Hematopoietic multipotent progenitor cell treated with erythropoietin and hydrocortisone succinate and interleukin-3 and kit ligand, for 17 days (in vitro differentiated cells): ENCODE data around the gene ARHGAP24.
"Not testable (repeated sequence)": the region's sequence is repeated elsewhere in the genome, so short reads cannot be mapped to it uniquely, and the experiment has no call there.

Source experiments
- DNase-seq: peaks from one replicate; pipeline ENCODE4 v3.0.0-alpha.2; 2015; ENCODE audit warnings: low spot score

ARHGAP24 gene

DNA sequence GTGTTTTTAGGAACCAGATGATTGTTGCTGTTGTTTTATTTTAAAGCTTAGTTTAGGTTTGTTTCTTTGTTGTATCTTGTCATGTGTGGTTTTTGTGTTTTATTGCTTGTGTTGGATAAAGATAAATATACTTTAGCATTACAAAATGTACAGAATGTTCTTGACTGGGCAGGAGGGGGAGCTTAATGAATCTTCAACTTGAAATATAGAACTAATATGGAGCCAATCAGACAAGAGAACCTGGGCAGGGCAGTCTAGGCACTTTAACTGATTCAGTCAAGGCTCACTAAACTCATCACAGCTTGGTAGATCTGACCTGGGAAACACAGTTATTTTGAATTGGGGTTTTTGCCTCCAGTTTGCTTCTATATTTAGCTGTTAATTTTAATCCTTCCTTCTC is 304.2 kb downstream of the ARHGAP24 start:
- DNase-seq: no peak

DNA sequence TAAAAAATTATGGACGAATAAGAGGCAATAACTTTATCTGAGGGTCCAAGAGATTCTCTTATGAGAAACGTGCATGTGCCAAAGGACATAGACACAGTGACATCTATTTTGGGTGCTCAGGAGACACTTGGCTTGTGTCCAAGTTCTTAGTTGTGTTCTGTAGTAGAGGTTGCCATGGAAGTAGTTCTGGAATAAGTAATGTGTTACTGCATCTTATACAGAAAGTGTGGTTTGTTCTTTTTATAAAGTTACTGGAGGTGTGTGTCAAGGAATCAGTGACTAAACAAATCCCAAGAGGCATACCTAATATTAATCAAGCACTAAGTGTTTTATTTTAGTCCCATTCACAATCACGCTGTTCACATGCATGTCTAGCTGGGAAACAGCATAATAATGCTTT is 305.7 kb downstream of the ARHGAP24 start:
- no peak for DNase-seq

DNA sequence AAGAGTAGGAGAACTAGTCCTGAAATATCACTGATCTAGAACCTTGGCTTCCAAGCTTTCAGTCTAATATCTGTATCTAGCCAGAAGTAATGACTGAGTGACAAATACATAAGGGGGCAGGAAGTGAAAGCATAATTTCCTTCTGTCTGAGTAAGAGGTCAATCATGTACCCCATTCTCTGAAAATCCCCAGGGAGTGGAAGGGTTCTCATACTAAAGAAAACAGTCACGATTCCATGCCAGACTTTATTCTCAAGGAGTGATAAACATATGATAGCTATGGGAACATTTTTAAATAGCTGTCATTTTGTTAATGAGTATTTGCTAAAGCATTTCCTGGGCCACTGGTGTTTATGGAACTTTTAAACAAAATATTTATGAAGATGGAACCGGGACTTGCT is 308.5 kb downstream of the ARHGAP24 start:
- DNase-seq: no peak

DNA sequence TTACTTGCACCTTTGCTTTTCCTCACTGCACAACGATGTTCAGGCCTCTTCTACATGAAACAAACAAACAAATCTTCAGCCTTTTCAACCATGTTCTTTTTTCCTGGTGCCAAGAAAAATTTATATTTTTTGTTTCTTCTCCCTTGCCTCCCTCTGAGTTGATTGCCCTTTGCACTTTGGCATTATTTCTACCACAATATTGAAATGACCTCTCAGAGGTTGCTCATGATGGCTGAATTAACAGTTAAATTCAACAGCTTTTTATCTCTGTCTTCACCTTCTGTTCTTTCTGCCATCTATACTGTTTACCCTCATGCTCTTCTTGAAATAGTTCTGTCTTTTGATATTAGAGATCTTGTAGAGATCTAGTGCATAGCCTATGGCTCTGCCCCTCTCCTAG is 308.9 kb downstream of the ARHGAP24 start:
- DNase-seq: no peak

DNA sequence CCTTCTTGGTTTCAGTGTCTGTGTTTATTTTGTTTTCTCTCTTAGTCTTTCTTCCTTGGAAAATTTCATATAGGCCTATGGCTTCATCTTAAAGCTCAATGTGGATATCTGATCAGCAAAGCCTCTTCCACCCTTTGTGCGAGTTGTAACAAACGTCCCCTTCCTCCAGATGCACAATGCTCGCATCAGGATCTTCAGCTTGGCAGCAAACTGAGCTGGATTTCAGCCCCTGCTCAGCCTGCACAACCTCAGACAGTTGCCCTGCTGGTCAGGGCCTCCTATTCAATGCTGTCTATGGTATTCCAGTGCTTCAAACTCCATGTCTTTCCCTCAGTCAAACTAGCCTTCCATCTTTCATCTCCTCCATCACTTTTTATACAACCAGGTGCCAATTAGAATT is 309.4 kb downstream of the ARHGAP24 start:
- DNase-seq: no peak

DNA sequence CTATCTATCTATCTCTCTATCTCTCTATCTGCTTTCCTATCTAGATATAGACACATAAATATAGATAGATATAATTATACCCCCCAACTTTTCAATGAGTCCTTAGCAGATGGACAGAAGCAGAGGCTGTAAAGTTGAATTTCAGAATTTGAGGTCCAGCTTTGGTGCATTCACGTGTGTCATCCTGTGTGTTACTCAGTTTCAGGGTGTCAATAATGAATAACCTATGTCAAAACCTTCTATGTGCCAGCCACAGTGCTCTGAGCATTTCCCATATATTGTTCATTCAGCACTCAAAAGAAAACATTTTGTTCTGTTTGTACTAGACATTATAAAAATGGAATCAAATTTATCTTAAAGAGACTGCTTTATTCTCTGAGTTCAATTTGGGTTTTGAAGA is 310.0 kb downstream of the ARHGAP24 start:
- no peak for DNase-seq

DNA sequence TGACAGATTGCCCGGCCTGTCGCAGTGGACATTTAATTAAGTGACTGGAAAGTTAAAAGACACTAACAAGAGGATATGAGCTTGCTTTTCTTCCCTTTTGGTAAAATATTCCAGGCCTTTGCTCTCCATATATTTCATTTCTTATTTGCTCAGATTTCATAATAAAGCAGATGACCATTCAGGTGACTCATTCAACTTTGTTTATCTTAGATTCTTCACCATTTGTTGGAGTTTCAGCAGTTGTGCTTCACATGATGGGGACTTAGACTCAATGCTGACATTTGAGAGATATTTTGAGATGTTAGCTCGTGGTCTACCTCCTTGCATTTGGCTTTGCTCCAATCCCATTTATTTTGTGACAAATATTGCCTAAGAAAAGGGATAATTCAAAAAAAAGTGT is 312.2 kb downstream of the ARHGAP24 start:
- no peak for DNase-seq

DNA sequence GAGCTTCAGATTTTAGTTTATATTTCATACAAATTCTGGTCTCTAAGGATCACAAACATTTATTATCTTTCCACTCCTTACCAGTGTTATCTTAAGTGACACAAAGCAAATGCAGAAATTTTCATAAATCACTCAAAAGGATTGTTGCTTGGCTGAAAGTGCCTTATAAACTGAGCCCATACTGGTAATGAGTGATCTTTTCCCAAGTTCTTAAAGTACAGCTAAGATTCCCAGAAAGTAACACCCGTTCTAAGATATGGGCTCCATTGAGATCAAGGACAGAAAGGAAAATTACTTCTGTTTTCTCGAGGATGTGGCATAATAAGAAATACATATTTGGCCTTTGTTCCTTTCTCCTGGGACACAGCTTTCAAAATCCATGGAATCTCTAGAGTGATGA is 313.7 kb downstream of the ARHGAP24 start:
- DNase-seq: no peak

DNA sequence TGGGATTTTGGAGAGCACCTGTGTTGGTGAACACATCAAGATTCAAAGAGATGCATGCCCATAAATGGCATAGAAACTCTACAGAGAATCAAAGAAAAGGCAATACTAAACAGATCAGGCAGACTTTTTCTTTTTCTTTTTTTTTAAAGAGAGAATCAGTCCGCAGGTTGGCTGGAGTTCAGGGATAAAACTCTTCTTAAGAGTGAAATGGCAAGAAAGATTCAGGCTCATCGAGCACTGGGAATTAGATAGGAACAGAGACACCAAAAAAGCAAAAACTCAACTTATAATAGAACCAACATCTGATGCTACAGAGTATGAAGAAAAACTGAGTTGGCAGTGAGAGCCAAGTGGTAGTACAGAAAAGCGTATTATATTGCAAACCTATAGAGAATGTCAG is 314.3 kb downstream of the ARHGAP24 start:
- DNase-seq: no peak

DNA sequence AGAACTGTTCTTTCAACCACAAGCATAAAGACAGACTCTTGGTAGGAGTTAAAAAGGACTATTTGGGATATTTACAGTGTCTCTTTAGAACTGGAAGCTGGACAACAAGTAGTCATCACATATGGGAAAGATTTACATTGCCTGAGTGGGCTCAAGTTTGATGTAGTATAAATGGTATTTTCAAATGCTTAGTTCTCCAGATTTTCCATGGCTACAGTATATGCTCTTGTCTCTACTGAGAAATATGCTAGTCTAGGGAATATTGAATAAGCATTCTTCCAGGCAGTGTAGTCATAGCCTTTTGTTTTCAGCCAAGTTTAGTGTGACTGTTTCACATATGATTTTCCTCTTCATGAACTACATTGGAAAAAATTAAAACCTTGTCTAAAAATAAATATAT is 315.6 kb downstream of the ARHGAP24 start:
- DNase-seq: no peak

DNA sequence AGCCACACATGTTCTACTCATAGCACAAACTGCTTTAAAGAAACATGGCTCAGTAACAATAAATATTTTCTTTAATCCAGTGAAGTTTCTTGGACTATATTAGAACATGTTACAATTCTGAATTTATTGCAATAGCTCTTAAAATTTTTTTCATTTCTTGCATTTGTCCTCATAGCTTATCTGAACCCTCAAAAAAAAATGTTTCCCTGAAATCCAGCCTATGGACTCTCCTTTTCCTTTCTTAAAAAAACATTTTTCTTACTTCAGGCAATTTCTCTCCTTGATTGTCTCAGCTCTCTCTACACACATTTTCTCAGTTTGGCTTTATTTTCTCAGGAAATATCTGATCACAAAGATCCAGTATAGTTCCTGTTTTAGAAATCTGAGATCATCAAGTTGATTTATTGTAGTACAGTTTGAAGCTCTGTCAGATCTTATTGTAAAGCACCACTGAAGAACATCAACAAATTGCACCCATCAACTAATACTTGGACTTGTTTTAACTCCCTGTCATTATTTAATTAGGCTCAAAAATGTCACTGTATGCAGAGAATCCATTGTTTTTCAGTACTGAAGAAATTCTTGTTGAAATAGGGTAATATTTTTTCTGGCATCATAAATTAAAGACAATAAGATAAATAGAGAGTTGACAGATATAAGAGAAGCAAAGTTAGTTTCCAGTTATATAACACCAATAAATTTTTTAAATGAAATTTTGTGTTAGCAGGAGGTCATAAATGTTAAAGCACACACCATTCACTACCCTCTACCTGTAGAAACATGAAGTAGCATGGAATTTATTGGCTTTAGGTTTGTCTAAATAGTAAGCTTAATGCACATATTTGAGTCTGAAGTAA is 317.7 kb downstream of the ARHGAP24 start:
- no peak for DNase-seq

DNA sequence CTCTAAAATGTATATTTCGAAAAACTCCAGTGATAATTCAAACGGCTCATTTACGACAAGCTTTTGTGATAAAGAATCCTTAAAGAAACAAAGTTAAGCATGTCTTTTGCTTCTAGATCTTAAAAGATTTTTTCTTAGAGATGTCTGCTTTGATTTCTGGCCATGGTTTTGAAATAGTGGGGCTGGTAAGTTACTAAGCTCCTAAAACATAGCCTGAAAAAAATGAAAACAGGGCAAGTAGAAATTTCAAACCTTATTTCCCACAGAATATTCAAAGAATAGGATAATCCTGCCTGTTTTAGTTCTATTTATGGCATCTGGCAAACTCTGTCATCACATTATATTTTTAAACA is 318.3 kb downstream of the ARHGAP24 start:
- no peak for DNase-seq

DNA sequence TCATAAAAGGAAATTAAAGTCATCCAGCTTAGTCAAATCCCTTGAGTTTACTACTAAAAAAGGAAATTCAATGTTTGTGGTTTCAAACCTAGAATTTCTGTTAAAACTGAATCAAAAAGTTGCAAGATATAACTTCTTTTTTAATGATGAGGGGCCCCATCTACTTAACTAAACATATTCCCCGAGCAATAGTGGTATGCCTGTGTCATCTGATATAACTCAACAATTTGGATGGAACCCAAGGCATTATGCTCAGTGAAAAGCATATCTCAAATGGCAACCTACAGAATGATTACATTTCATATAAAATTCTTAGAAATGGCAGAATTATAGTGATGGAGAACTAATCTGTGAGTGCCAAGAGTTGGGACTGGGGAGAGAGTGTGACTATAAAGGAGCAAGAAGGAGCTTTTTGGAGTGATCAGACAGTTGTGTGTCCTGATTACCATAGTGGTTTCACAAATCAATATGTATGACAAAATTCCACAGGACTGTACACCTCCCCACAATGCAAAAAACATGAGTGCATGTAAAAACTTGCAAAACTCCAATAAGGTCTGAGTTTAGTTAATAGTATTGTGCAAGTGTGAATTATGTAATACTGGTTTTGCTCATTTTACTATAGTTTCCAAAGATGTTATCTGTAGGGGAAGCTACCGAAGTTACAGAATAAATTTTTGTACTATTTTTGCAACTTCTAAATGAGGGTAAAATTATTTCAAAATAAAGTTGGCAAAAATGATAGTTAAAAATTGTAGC is 323.2 kb downstream of the ARHGAP24 start:
- DNase-seq: no peak

DNA sequence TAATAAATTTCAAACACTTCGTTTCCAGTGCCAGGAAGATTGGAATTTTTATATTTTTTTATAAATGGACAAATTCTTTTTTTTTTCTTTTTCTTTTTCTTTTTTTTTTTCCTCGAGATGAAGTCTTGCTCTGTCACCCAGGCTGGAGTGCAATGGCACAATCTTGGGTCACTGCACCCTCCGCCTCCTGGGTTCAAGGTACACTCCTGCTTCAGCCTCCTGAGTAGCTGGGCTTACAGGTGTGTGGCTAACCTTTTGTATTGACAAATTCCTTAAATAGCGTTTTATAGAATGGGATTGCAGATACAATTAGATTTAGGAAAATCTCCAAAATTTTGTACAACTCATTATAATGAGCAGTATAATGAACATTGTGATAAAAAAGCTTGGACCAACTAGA is 328.9 kb downstream of the ARHGAP24 start:
- DNase-seq: no peak

DNA sequence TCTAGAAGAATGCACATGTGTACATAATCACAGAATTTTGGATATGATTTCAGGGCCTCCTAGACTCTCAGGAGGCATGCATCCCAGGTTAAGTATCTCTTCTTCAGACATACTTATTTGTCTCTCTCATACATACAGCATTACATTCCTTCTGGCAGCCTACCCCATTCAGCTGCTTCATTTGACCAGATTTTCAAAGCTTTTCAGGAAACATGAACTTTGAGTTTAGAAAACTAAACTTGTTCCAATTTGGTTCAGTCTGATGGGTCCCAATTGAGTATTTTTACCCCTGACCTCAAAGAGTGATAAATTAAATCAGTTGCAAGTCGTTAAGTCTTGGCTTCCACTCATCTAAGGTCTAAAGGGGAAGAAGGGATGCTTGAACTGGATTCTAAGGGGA is 330.9 kb downstream of the ARHGAP24 start:
- DNase-seq: no peak

DNA sequence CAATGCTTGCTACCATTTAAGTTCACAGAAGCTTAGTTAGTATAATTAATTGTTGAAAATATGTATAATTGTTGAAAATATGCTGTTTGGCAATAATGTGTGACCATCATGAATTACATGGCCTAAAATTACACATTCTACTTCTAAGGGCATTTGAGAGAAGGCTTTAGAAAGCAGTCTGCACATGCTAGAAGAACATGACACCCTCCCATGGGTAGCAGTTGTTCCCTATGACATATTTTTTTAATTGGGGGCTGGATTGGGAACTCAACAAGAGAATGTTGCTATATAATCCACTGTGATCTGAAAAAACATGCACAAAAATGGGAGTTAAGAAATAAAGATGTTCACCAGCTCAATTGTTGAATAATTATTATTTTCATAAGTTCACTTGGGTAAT is 331.4 kb downstream of the ARHGAP24 start:
- DNase-seq: no peak

DNA sequence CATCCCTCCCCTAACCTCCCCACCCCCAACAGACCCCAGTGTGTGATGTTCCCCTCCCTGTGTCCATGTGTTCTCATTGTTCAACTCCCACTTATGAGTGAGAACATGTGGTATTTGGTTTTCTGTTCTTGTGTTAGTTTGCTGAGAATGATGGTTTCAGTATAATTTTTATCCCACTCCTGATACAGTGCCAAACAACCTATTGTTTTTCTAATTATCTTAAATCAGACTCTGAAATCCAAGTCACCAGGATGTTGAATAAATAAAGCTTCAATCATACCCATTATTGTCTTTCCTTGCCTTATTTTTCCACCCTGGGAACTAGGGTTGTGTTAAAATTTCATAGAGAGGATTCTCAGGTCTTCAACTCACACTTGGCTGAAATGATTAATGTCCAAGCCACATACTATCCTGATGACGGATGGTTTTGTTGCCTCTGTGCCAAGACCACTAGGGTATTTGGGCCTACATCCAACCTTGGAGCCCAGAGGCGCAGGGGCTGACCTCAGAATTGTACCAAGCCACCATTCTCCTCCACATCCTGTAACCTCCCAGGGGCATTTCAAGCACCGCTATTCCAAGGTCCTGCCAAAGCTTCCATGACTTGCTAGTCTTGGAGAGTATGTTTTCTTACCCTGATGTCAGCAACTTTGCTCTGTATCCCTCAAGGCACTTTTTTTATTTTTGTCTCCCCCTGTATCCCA is 332.4 kb downstream of the ARHGAP24 start:
- no peak for DNase-seq

DNA sequence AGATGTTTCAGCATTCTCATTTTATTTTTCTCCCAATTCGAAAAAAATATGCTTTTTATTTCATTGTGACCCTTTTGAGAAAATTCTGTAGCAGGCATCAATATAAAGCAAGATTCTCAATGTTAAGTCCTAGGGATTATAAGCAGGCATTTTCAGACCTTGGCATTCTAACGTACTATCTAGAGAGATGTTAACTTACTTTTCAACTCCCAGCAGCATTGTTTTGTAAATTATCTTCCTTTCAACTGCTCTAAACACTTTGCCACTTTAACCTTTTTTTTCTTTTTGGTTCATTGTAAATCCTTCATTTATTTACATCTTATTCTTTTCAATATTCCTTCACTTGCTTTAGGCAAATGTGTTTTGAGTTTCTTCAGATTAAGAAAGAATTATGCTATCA is 333.2 kb downstream of the ARHGAP24 start:
- DNase-seq: no peak

DNA sequence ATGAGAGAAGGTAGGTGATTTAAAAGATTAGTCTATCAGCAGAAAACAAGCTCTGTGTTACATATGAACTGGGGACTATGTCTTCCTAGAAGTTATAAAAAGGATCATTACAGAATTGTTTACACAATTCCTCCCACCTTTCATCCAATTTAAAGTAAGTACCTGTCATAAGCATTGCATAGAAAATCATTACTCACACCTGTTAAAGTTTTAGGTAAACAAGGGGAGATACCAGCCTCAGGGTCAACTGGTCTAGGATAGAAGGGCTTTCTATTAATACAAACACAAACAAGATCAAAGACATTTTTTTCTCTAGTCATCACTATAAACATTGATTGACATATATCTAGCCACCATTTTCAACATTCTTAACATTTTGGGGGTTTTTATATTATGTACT is 333.9 kb downstream of the ARHGAP24 start:
- DNase-seq: no peak

DNA sequence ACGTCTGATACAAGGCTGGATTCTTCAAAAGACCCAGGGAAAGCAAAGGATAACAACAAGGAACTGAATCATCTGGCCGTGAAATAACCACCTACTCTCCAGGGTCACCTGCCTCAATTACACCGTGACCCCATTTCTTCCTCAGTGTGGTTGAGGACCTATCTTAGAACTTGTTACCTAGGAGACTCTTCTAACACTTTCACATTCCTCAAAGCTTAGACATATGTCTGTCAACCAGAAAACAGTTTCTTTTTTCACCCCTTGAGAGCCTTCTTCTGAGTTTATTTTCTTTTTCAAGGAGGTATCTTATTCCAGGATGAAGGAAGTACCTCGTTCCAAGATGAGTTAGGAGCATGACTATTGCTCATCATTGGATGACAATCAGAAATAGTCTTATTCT is 337.8 kb downstream of the ARHGAP24 start:
- DNase-seq: no peak

DNA sequence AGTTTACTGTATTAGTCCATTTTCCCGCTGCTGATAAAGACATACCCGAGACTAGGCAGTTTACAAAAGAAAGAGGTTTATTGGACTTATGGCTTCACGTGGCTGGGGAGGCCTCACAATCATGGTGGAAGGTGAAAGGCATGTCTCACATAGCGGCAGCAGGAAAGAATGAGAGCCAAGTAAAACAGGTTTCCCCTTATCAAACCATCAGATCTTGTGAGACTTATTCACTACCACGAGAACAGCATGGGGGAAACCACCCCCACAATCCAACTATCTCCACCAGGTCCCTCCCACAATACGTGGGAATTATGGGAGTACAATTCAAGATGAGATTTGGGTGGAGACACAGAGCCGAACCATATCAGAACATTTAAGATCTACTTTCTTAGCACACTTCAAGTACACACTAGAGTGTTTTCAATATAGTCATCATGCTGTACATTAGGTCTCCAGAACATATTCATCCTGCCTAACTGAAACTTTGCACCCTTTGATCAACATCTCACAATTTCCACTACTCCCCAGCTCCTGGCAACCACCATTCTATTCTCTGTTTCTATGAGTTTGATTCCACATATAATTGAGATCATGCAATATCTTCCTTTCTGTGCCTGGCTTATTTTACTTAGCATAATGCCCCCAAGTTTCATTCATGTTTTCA is 341.0 kb downstream of the ARHGAP24 start:
- DNase-seq: no peak

DNA sequence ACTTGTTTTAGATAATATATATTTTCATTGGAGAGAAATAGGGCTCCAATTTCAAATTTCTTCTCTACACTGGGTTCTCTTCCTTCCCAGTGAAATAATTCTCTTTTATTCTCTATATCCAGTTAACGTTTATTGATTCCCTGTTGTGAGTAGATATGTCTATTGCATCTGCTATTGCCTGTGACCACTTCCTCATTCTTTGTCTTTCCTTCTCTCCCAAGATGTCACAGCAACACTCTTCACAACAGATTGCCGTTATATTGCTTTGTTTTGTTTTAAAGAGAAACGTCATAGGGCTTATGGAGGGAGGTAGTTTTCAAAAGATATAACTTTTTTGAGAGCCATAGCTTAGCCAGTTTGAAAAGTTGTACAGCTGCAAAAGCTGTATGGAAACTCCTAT is 343.8 kb downstream of the ARHGAP24 start:
- no peak for DNase-seq

DNA sequence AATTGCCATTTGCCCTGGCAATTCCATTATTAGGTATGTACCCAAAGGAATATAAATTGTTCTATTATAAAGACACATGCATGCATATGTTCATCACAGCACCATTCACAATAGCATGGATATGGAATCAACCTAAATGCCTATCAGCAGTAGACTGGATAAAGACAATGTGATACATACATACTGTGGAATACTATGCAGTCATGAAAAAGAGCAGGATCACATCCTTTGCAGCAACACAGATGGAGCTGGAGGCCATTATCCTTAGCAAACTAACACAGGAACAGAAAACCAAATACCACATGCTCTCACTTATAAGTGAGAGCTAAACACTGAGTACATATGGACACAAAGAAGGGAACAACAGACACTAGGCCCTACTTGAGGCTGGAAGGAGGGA is 345.2 kb downstream of the ARHGAP24 start:
- DNase-seq: not testable (repeated sequence)
